NT2/D1 (cell line): ENCODE data around the gene TFDP2.

ENCODE experiments used
- DNase-seq: peaks from one replicate; pipeline ENCODE4 v3.0.0-alpha.2; 2011; ENCODE audit warnings: low read depth, low spot score
- H3K27me3 ChIP-seq: 2 replicates; pipeline ENCODE4 v1.6.0; 2011; ENCODE audit warnings: mild to moderate bottlenecking; ENCODE audit not compliant: insufficient read length, insufficient read depth
- H3K36me3 ChIP-seq: 2 replicates; pipeline ENCODE4 v1.6.1; 2011; ENCODE audit warnings: mild to moderate bottlenecking, low read length, mixed read lengths; ENCODE audit not compliant: insufficient read depth, insufficient read length
- H3K4me1 ChIP-seq: 2 replicates; pipeline ENCODE4 v1.5.1; 2011; ENCODE audit not compliant: insufficient read depth, insufficient read length
- H3K4me3 ChIP-seq: 2 replicates; pipeline ENCODE4 v1.5.1; 2011; ENCODE audit warnings: low read depth; ENCODE audit not compliant: insufficient read length
- H3K9ac ChIP-seq: 2 replicates; pipeline ENCODE4 v1.6.0; 2011; ENCODE audit warnings: low read depth; ENCODE audit not compliant: insufficient read length
- H3K9me3 ChIP-seq: 2 replicates; pipeline ENCODE4 v1.5.1; 2011; ENCODE audit warnings: mild to moderate bottlenecking, low read length; ENCODE audit not compliant: insufficient read depth
- SUZ12 ChIP-seq: IDR thresholded peaks from 2 replicates; pipeline ENCODE4 v1.6.1; 2011; ENCODE audit not compliant: insufficient read length, insufficient read depth; ENCODE audit errors: extremely low read depth
- YY1 ChIP-seq: IDR thresholded peaks from 2 replicates; pipeline ENCODE4 v1.6.1; 2011; ENCODE audit not compliant: insufficient read length, insufficient read depth
- ZNF274 ChIP-seq: IDR thresholded peaks from 2 replicates; pipeline ENCODE4 v1.6.1; 2011; ENCODE audit warnings: mild to moderate bottlenecking, low read depth, low read length

TFDP2 gene

GRCh38 chr3:142148792-142149672 is at the start of gene TFDP2:
TSS of gene TFDP2 (minus strand) at chr3:142149544. CDS start at chr3:142101749, 47,795 bp downstream.
- no peaks in the 10 kb centered on the region for H3K4me1 ChIP-seq
- H3K9ac ChIP-seq, result peak within 1 kb of the TSS; percentile 76
- H3K36me3 ChIP-seq, result no peaks in the 10 kb centered on the region
- peaks cover 33% of the 10 kb centered on the region for H3K27me3 ChIP-seq
- peak within 1 kb of the TSS; percentile 73 for H3K4me3 ChIP-seq
- H3K9me3 ChIP-seq, result no peaks in the 10 kb centered on the region
- peak; percentile 84 for DNase-seq
- no peak for TF ChIP-seq SUZ12
- no peak for TF ChIP-seq ZNF274
- no peak for TF ChIP-seq YY1

DNA sequence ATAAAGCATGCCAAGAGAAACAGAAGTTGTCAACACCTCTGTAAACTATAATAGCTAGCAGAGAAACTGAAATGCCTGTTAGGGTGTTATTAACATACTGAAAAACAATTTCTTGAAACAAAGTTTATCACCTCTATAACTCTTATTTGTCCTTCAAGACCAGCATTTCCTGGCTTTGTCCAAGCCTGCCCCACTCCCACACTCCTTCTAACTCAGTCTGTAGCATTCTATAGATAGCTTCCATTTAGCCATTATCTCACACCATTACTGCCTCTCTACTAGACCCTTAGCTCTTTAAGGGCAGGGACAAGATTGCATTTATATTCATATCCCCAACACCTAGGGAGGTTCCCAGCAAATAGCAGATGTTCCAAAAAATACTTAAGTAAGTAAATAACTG is 39.5 kb upstream of the TFDP2 start:
- Histone ChIP-seq H3K4me3 (no peak overlapping the region), H3K4me1 (no peaks in the 10 kb centered on the region), H3K9ac (no peak overlapping the region), H3K27me3 (no peaks in the 10 kb centered on the region), H3K36me3 (peaks cover 15% of the 10 kb centered on the region), H3K9me3 (no peaks in the 10 kb centered on the region)
- no peak for DNase-seq
- no peak for TF ChIP-seq SUZ12

- H3K27me3 ChIP-seq, result no peaks in the 10 kb centered on the region
- H3K36me3 ChIP-seq, result peaks cover 22% of the 10 kb centered on the region
- TF ChIP-seq ZNF274 (no peak), SUZ12 (no peak), YY1 (no peak)
- no peaks in the 10 kb centered on the region for H3K9me3 ChIP-seq
- H3K9ac ChIP-seq, result no peak overlapping the region
- DNase-seq, result peak; percentile 28
- no peaks in the 10 kb centered on the region for H3K4me1 ChIP-seq
- H3K4me3 ChIP-seq, result no peak overlapping the region
Measured at GRCh38 chr3:142180761-142181362, 31.5 kb upstream of the TFDP2 start.

DNA sequence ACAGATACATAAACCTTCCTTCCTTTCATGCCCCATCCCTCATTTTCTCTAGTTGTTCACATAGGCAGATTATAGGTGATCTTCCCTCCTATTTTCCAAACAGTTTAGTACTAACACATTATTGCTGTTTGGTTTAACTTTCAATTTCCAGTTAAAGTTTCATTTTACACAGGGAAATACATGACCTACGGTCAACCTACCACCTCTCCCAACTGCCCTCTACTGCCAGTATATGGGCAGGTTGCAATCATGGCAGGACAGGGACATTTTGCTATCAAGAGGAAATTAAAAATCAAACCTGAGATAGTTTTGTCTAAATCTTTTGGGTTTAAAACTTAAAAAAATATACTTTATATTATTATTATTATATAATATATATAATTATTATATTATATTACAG is 26.1 kb upstream of the TFDP2 start:
- TF ChIP-seq SUZ12 (no peak), ZNF274 (no peak), YY1 (no peak)
- no peaks in the 10 kb centered on the region for H3K9me3 ChIP-seq
- DNase-seq, result no peak
- no peaks in the 10 kb centered on the region for H3K27me3 ChIP-seq
- peaks cover 38% of the 10 kb centered on the region for H3K36me3 ChIP-seq
- no peak overlapping the region for H3K4me3 ChIP-seq
- no peak overlapping the region for H3K9ac ChIP-seq
- no peaks in the 10 kb centered on the region for H3K4me1 ChIP-seq

DNA sequence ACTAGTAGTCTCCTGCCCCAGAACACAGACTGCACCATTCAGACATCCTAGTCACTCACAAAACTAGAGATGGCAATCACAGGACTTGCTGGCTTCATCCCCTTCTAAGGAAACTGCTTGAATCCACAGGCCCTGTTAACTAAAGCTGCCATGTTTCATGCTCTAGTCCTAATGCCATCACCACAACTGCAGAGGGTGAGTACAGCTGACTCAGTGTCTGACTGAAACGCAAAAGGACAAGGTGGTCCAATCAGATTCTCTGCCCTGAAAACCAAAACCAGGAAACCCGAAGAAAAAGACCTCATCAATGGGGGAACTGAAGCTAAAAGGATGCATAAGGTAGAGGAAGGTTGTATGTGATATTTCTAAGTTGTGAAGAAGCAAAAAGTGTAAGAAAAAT is 25.2 kb upstream of the TFDP2 start:
- Histone ChIP-seq H3K27me3 (no peaks in the 10 kb centered on the region), H3K9me3 (no peaks in the 10 kb centered on the region), H3K4me3 (no peak overlapping the region), H3K36me3 (peaks cover 40% of the 10 kb centered on the region), H3K4me1 (no peaks in the 10 kb centered on the region), H3K9ac (no peak overlapping the region)
- DNase-seq, result no peak
- TF ChIP-seq YY1 (no peak), SUZ12 (no peak), ZNF274 (no peak)

GRCh38 chr3:142168514-142168913 is 19.2 kb upstream of the TFDP2 start:
- no peaks in the 10 kb centered on the region for H3K9me3 ChIP-seq
- peaks cover 2% of the 10 kb centered on the region for H3K4me1 ChIP-seq
- no peak for DNase-seq
- no peak overlapping the region for H3K9ac ChIP-seq
- no peaks in the 10 kb centered on the region for H3K27me3 ChIP-seq
- no peak overlapping the region for H3K4me3 ChIP-seq
- peaks cover 37% of the 10 kb centered on the region for H3K36me3 ChIP-seq
- TF ChIP-seq ZNF274 (no peak), SUZ12 (no peak), YY1 (no peak)

DNA sequence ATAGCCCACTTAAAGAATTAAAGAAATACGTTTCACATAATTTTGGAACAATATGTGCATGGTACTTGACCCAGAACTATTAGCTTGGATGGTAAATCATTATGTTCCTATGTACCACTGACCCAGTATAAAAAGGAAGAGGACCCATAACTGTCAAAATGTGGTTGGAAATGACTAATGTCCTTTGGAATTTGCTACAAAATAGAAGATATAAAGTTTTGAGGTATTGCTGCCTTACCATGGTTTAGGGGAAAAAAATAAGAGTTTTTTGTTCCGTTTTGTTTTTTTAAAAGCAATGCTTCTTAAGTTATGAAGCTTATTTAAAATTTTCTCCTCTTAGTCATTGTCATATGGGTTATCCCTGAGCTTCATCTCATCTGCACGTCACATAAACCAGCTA is 15.8 kb upstream of the TFDP2 start:
- DNase-seq, result no peak
- Histone ChIP-seq H3K4me1 (peaks cover 2% of the 10 kb centered on the region), H3K9me3 (no peaks in the 10 kb centered on the region), H3K9ac (no peak overlapping the region), H3K27me3 (no peaks in the 10 kb centered on the region), H3K4me3 (no peak overlapping the region), H3K36me3 (peaks cover 21% of the 10 kb centered on the region)
- TF ChIP-seq SUZ12 (no peak), YY1 (no peak), ZNF274 (no peak)
